HCT116 (cell line): Measurements from ENCODE around the gene TNFAIP2. TPM values are rescaled to one million over a fixed set of nuclear protein-coding genes. Genes with fewer than 3 reads are reported as not detected.
A peak's percentile ranks its signal among the peaks of the same experiment; 100 is the strongest.

Experiments
- ATAC-seq: fragments of 200-7000 bp; cut with Tn5 transposase; 2 replicates; pipeline ENCODE4 v1.9.1; 2020; ENCODE audit warnings: mild to moderate bottlenecking, moderate library complexity
- BruUV-seq: library from RNA; stranded (reverse); fragments of 400-500 nt; replicated peaks from 2 replicates; lab custom pipeline; 2021; lab: Mats Ljungman, UMichigan
- CTCF ChIA-PET: fragments of 300-600 bp; sonication (Branson Sonifier 250); formaldehyde crosslinking; loops from one replicate; lab custom pipeline; 2021; ENCODE audit warnings: antibody characterized with exemption; lab: Charles Lee
- POLR2A ChIA-PET: fragments of 300-600, 350-600 bp; sonication (Branson Sonifier 250); formaldehyde crosslinking; loops from one replicate; lab custom pipeline; 2021; ENCODE audit warnings: antibody characterized with exemption; lab: Charles Lee
- RAD21 ChIA-PET, 2 experiments: fragments of 300-600 bp; sonication (Branson Sonifier 250); formaldehyde crosslinking; loops; one replicate each; lab custom pipeline; 2023; ENCODE audit warnings: low total read pairs in 2 of 2; ENCODE audit not compliant: uncharacterized antibody in 2 of 2, unreplicated experiment in 2 of 2, low non-redundant PET in 1 of 2; lab: Charles Lee
- DNase-seq: peaks from one replicate; pipeline ENCODE4 v3.0.0-alpha.2; 2010; ENCODE audit warnings: low read depth, low spot score
- H2AFZ ChIP-seq: fragments of 200-600 bp; shearing (Covaris generic), sonication (generic); 2 replicates; pipeline ENCODE4 v1.6.1; 2017; ENCODE audit warnings: low read depth, mixed run types, mixed read lengths, antibody characterized with exemption, low read length; ENCODE audit not compliant: poor library complexity, severe bottlenecking
- H3K27ac ChIP-seq: 2 replicates; pipeline ENCODE4 v1.5.1; 2012; ENCODE audit warnings: low read depth, low read length
- H3K27me3 ChIP-seq: fragments of 200-600 bp; sonication (generic); 2 replicates; pipeline ENCODE4 v1.6.1; 2016; ENCODE audit warnings: mixed run types, low read length, mixed read lengths; ENCODE audit not compliant: insufficient read depth
- H3K36me3 ChIP-seq, 2 experiments: fragments of 200-500 bp in 1 of 2; fragments of 200-600 bp in 1 of 2; sonication (Bioruptor generic) in 1 of 2; sonication (generic) in 1 of 2; 2 replicates each; pipeline versions ENCODE4 v1.5.1 to v1.6.1; 2014 to 2016; ENCODE audit warnings: low read length in 2 of 2, inconsistent platforms in 1 of 2, mixed read lengths in 1 of 2, mixed run types in 1 of 2; ENCODE audit not compliant: insufficient read depth in 2 of 2, control insufficient read depth in 1 of 2
- H3K4me1 ChIP-seq, 2 experiments: fragments of 200-600 bp in 1 of 2; sonication (generic) in 1 of 2; 2 replicates each; pipeline versions ENCODE4 v1.5.1 to v1.6.1; 2012 to 2017; ENCODE audit warnings: low read length in 2 of 2, inconsistent platforms in 1 of 2, mild to moderate bottlenecking in 1 of 2, mixed read lengths in 1 of 2, mixed run types in 1 of 2, moderate library complexity in 1 of 2; ENCODE audit not compliant: insufficient read depth in 2 of 2, control insufficient read depth in 1 of 2
- H3K4me2 ChIP-seq: fragments of 200-600 bp; sonication (generic); 2 replicates; pipeline ENCODE4 v1.6.1; 2017; ENCODE audit warnings: mixed run types, low read length, mixed read lengths
- H3K4me3 ChIP-seq, 2 experiments: fragments of 200-600 bp in 1 of 2; sonication (generic) in 1 of 2; replicated peaks in 1 of 2; 2 replicates each; pipeline ENCODE4 v1.5.1; 2011 to 2016; ENCODE audit warnings: low read length in 2 of 2, control low read depth in 1 of 2, low read depth in 1 of 2, mild to moderate bottlenecking in 1 of 2, mixed read lengths in 1 of 2, mixed run types in 1 of 2
- H3K79me2 ChIP-seq: fragments of 200-600 bp; sonication (generic); 2 replicates; pipeline ENCODE4 v1.6.1; 2017; ENCODE audit warnings: mild to moderate bottlenecking, mixed run types, low read length, moderate library complexity, mixed read lengths; ENCODE audit not compliant: insufficient read depth
- H3K9ac ChIP-seq: fragments of 200-600 bp; sonication (generic); 2 replicates; pipeline ENCODE4 v1.6.1; 2016; ENCODE audit warnings: low read length, mixed read lengths
- H3K9me2 ChIP-seq: fragments of 200-600 bp; sonication (generic), shearing (Covaris generic); 2 replicates; pipeline ENCODE4 v1.6.1; 2017; ENCODE audit warnings: mixed run types, mild to moderate bottlenecking, moderate library complexity; ENCODE audit not compliant: insufficient read depth
- H3K9me3 ChIP-seq, 2 experiments: fragments of 200-500 bp in 1 of 2; fragments of 200-600 bp in 1 of 2; sonication (Bioruptor generic) in 1 of 2; sonication (generic) in 1 of 2; 2 replicates each; pipeline ENCODE4 v1.6.1; 2014 to 2017; ENCODE audit warnings: low read length in 2 of 2, mixed read lengths in 2 of 2, inconsistent platforms in 1 of 2, low read depth in 1 of 2, mild to moderate bottlenecking in 1 of 2, mixed run types in 1 of 2, moderate library complexity in 1 of 2; ENCODE audit not compliant: control insufficient read depth in 1 of 2, insufficient read depth in 1 of 2
- H4K20me1 ChIP-seq: fragments of 200-600 bp; sonication (generic), shearing (Covaris generic); 2 replicates; pipeline ENCODE4 v1.6.1; 2017; ENCODE audit warnings: mixed run types, mild to moderate bottlenecking, moderate library complexity; ENCODE audit not compliant: insufficient read depth
- ATF3 ChIP-seq: IDR thresholded peaks from 2 replicates; pipeline ENCODE4 v1.6.1; 2012
- CEBPB ChIP-seq: IDR thresholded peaks from 2 replicates; pipeline ENCODE4 v1.6.1; 2012; ENCODE audit warnings: low read depth
- CTCF ChIP-seq, 3 experiments: fragments of 200-600 bp in 1 of 3; sonication (generic) in 1 of 3; IDR thresholded peaks in 2 of 3; conservative IDR thresholded peaks in 1 of 3; 2 replicates each; pipeline ENCODE4 v1.5.1; 2012 to 2017; ENCODE audit warnings: low read depth in 2 of 3, low read length in 2 of 3, antibody characterized with exemption in 1 of 3, borderline replicate concordance in 1 of 3, control low read depth in 1 of 3, mild to moderate bottlenecking in 1 of 3, mixed read lengths in 1 of 3, mixed run types in 1 of 3, moderate library complexity in 1 of 3; ENCODE audit not compliant: insufficient read depth in 1 of 3
- EGR1 ChIP-seq: IDR thresholded peaks from 2 replicates; pipeline ENCODE4 v1.6.1; 2012; ENCODE audit warnings: low read depth
- ELF1 ChIP-seq: IDR thresholded peaks from 2 replicates; pipeline ENCODE4 v1.6.1; 2012; ENCODE audit warnings: low read depth, borderline replicate concordance
- EZH2 ChIP-seq: fragments of 200-600 bp; sonication (generic); IDR thresholded peaks from 2 replicates; pipeline ENCODE4 v1.6.1; 2017; ENCODE audit warnings: antibody characterized with exemption, mixed run types
- FOSL1 ChIP-seq: IDR thresholded peaks from 2 replicates; pipeline ENCODE4 v1.6.1; 2012; ENCODE audit warnings: low read depth
- JUND ChIP-seq: IDR thresholded peaks from 2 replicates; pipeline ENCODE4 v1.6.1; 2012
- MAX ChIP-seq: IDR thresholded peaks from 2 replicates; pipeline ENCODE4 v1.6.1; 2012
- POLR2A ChIP-seq: IDR thresholded peaks from 2 replicates; pipeline ENCODE4 v1.7.0; 2011; ENCODE audit warnings: borderline replicate concordance; ENCODE audit not compliant: insufficient read depth, insufficient read length; ENCODE audit errors: extremely low read depth
- POLR2AphosphoS5 ChIP-seq: IDR thresholded peaks from 2 replicates; pipeline ENCODE4 v1.6.1; 2011; ENCODE audit warnings: mild to moderate bottlenecking, low read depth, low read length, moderate library complexity
- RAD21 ChIP-seq: IDR thresholded peaks from 2 replicates; pipeline ENCODE4 v1.6.1; 2012; ENCODE audit warnings: low read depth, mild to moderate bottlenecking
- SIN3A ChIP-seq: IDR thresholded peaks from 2 replicates; pipeline ENCODE4 v1.6.1; 2012; ENCODE audit warnings: low read depth
- SP1 ChIP-seq: IDR thresholded peaks from 2 replicates; pipeline ENCODE4 v1.6.1; 2012; ENCODE audit warnings: low read depth
- SRF ChIP-seq: IDR thresholded peaks from 2 replicates; pipeline ENCODE4 v1.6.1; 2012; ENCODE audit warnings: low read depth
- TCF7L2 ChIP-seq: IDR thresholded peaks from 2 replicates; pipeline ENCODE4 v1.7.0; 2011; ENCODE audit warnings: borderline replicate concordance, inconsistent platforms; ENCODE audit not compliant: insufficient read depth, insufficient read length; ENCODE audit errors: extremely low read depth
- YY1 ChIP-seq: IDR thresholded peaks from 2 replicates; pipeline ENCODE4 v1.6.1; 2011; ENCODE audit warnings: low read length, low read depth, moderate library complexity, mild to moderate bottlenecking; ENCODE audit not compliant: insufficient replicate concordance; ENCODE audit errors: extremely low read depth
- ZFX ChIP-seq: fragments of 450-650 bp; IDR thresholded peaks from 2 replicates; pipeline ENCODE4 v1.6.1; 2017
- ZNF274 ChIP-seq: fragments of 200-500 bp; sonication (Bioruptor generic); IDR thresholded peaks from 2 replicates; pipeline ENCODE4 v1.6.1; 2014; ENCODE audit warnings: mild to moderate bottlenecking, low read depth, low read length, inconsistent platforms
- intact Hi-C: fragments of 100-400 bp; cut with micrococcal nuclease; formaldehyde crosslinking; loops from 2 replicates; pipeline ENCODE4 v1.10.0; 2022
- total RNA-seq: library from RNA; stranded (reverse); gene quantifications from one replicate; pipeline ENCODE4 v1.2.1, GENCODE V29; 2021; ENCODE audit not compliant: unreplicated experiment
- TF ChIP-seq, protein P1 (sequence below): IDR thresholded peaks from 2 replicates; pipeline ENCODE4 v1.6.1; 2011; ENCODE audit warnings: mild to moderate bottlenecking, low read length, moderate library complexity; ENCODE audit not compliant: insufficient replicate concordance; ENCODE audit errors: extremely low read depth

TNFAIP2 gene
- total RNA-seq, 1 experiment from 2014 or later, result 74.8 TPM

- DNase-seq, result no peak
- Histone ChIP-seq H3K4me1 (peaks cover 36 to 65% of the 10 kb centered on the region in 2 experiments), H3K4me2 (peak overlapping the region; percentile 94), H3K9ac (0 out of 2 replicates have a peak overlapping the region, but pooled peaks have one; percentile 58), H4K20me1 (no peaks in the 10 kb centered on the region), H3K9me2 (no peaks in the 10 kb centered on the region), H3K27me3 (no peaks in the 10 kb centered on the region), H3K27ac (peak overlapping the region; percentile 20; the same call in 1 of the 2 replicates), H2AFZ (no peak overlapping the region), H3K79me2 (no peaks in the 10 kb centered on the region), H3K9me3 (no peaks in the 10 kb centered on the region), H3K4me3 (no peak overlapping the region), H3K36me3 (no peaks in the 10 kb centered on the region)
- no peak for ATAC-seq
- intact Hi-C loops, result no loop called here
- no peak for TF ChIP-seq ELF1
- no peak for TF ChIP-seq YY1
- TF ChIP-seq POLR2AphosphoS5, result no peak
- no peak for TF ChIP-seq CTCF (IDR thresholded peaks at IDR 0.05 in 2 of 3, conservative IDR thresholded peaks at IDR 0.05 in 1 of 3; ENCODE audit: borderline replicate concordance in 1 of 3, insufficient read depth in 1 of 3, low read depth in 2 of 3, low read length in 2 of 3)
- no peak for TF ChIP-seq MAX
- TF ChIP-seq RAD21, result no peak
- TF ChIP-seq ZNF274, result no peak
- TF ChIP-seq POLR2A, result no peak
- TF ChIP-seq ZFX, result no peak
- no peak for TF ChIP-seq SP1
- TF ChIP-seq SIN3A, result no peak
- no peak for TF ChIP-seq EGR1
- TF ChIP-seq, protein P1, sequence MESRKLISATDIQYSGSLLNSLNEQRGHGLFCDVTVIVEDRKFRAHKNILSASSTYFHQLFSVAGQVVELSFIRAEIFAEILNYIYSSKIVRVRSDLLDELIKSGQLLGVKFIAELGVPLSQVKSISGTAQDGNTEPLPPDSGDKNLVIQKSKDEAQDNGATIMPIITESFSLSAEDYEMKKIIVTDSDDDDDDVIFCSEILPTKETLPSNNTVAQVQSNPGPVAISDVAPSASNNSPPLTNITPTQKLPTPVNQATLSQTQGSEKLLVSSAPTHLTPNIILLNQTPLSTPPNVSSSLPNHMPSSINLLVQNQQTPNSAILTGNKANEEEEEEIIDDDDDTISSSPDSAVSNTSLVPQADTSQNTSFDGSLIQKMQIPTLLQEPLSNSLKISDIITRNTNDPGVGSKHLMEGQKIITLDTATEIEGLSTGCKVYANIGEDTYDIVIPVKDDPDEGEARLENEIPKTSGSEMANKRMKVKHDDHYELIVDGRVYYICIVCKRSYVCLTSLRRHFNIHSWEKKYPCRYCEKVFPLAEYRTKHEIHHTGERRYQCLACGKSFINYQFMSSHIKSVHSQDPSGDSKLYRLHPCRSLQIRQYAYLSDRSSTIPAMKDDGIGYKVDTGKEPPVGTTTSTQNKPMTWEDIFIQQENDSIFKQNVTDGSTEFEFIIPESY, result no peak
- no peak for TF ChIP-seq SRF
- no peak for TF ChIP-seq ATF3
- TF ChIP-seq EZH2, result no peak
- TF ChIP-seq TCF7L2, result no peak
- TF ChIP-seq CEBPB, result no peak
- TF ChIP-seq FOSL1, result no peak
- no peak for TF ChIP-seq JUND
- ChIA-PET RAD21 (interaction anchor here (0.5 to 0.9 kb wide), 2 partner anchors 31 to 55 kb away, joined by 3 read pairs; no protein-coding TSS in a partner anchor), CTCF (interaction anchor here (0.7 to 1.4 kb wide), 8 partner anchors 12 to 381 kb away, joined by 3 to 5 read pairs (median 3); partner anchors contain the start of gene EIF5), POLR2A (no interaction called here)
- TSS peak; percentile 56 for BruUV-seq
Measured at GRCh38 chr14:103073876-103074728, 49.2 kb upstream of the TNFAIP2 start.
